Brain microvascular endothelial cell (primary cell): ENCODE results near the gene NOTUM.

ENCODE experiments used
- DNase-seq: peaks from one replicate; pipeline ENCODE4 v3.0.0-alpha.2; 2020
- H3K27ac ChIP-seq: fragments of 250-450 bp; sonication (Bioruptor Pico); 2 replicates; pipeline ENCODE4 v1.5.1; 2020; ENCODE audit warnings: mild to moderate bottlenecking, moderate library complexity
- H3K27me3 ChIP-seq: fragments of 250-450 bp; sonication (Bioruptor Pico); replicated peaks from 2 replicates; pipeline ENCODE4 v1.5.1; 2020; ENCODE audit warnings: mild to moderate bottlenecking
- H3K36me3 ChIP-seq: fragments of 250-450 bp; sonication (Bioruptor Pico); replicated peaks from 2 replicates; pipeline ENCODE4 v1.5.1; 2020; ENCODE audit warnings: mild to moderate bottlenecking
- H3K4me3 ChIP-seq: 2 replicates; pipeline ENCODE4 v1.5.1; 2011; ENCODE audit warnings: low read depth, mild to moderate bottlenecking, control low read depth, low read length, moderate library complexity
- CTCF ChIP-seq: IDR thresholded peaks from 2 replicates; pipeline ENCODE4 v1.5.1; 2011; ENCODE audit warnings: low read depth, mild to moderate bottlenecking, moderate library complexity, low read length, control low read depth, inconsistent platforms; ENCODE audit errors: missing control alignments
- in situ Hi-C: cut with HindIII; loops from 2 replicates; pipeline ENCODE4 v1.10.0; 2017; ENCODE audit warnings: low sequenced_read_pairs, low pct_ligation_motif_present

NOTUM gene

GRCh38 chr17:81940538-81941483 lies 20.2 kb downstream of the NOTUM start:
- Histone ChIP-seq H3K4me3 (no peak overlapping the region), H3K27me3 (peaks cover 6% of the 10 kb centered on the region), H3K27ac (no peak overlapping the region), H3K36me3 (no peaks in the 10 kb centered on the region)
- no peak for DNase-seq
- no peak for TF ChIP-seq CTCF
- in situ Hi-C loops: no loop called here

GRCh38 chr17:81939881-81940385 lies 21.1 kb downstream of the NOTUM start:
- in situ Hi-C loops: no loop called here
- Histone ChIP-seq H3K27me3 (peaks cover 6% of the 10 kb centered on the region), H3K36me3 (peaks cover 3% of the 10 kb centered on the region), H3K4me3 (no peak overlapping the region), H3K27ac (no peak overlapping the region)
- DNase-seq: no peak
- no peak for TF ChIP-seq CTCF

DNA sequence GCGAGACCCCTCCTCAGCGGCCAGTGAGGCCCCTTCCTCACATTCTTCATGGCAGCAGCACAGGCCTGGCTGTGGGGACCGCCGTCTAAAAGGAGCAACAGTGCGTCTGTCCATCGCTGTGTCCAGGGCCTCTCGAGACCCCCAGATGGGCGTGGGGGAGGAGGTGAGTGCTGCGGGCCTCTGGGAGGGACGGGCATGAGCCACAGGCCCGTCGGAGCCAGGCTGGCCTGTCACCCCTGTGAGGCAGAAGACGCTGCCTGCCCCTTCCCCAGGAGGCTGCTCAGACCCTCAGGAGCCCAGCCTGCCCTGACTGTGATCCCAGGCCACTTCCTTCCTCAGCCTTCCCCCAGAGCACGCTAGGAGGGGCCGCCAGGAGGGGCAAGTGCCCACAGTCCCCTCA lies 21.8 kb downstream of the NOTUM start:
- Histone ChIP-seq H3K4me3 (no peak overlapping the region), H3K27me3 (peaks cover 6% of the 10 kb centered on the region), H3K36me3 (peaks cover 7% of the 10 kb centered on the region), H3K27ac (no peak overlapping the region)
- no peak for DNase-seq
- TF ChIP-seq CTCF: no peak
- in situ Hi-C loops: no loop called here

DNA sequence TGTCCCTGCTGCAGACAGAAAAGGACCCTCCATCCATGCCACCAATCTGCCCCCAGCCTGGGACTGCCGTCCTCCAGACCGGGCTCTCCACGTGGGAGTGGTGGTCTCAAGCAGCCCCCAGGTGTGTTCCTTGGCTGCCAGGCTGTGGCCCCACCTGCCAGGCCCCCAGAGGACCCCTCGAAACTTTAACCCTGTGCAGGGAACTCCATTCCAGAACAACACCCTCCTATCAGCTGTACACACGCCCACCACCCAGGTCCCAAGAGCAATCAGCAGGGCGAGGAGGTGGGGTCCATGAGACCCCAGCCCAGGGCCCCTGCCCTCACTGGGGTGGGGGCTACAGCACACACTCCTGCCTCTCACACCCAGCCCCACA lies 25.3 kb downstream of the NOTUM start:
- no peak for TF ChIP-seq CTCF
- H3K36me3 ChIP-seq: peaks cover 10% of the 10 kb centered on the region
- no peak overlapping the region for H3K27ac ChIP-seq
- DNase-seq: no peak
- peak overlapping the region; percentile 35 for H3K4me3 ChIP-seq
- no peaks in the 10 kb centered on the region for H3K27me3 ChIP-seq
- in situ Hi-C loops: no loop called here

GRCh38 chr17:81934850-81935708 lies 25.9 kb downstream of the NOTUM start:
- TF ChIP-seq CTCF: no peak
- Histone ChIP-seq H3K4me3 (no peak overlapping the region), H3K27me3 (no peaks in the 10 kb centered on the region), H3K36me3 (peaks cover 10% of the 10 kb centered on the region), H3K27ac (no peak overlapping the region)
- no peak for DNase-seq
- in situ Hi-C loops: no loop called here
